Stimulated activated naive CD8-positive, alpha-beta T cell treated with anti-CD3 and anti-CD28 coated beads, Interleukin-15, Interleukin-2, amounts not matched to agents 100 ng/mL and 50 ng/mL, for 24 hours (primary cell): ENCODE data around the gene PPP1R27.

Experiments used
- H3K27ac Mint-ChIP-seq: one replicate; pipeline ENCODE4 v1.8.0; 2021; ENCODE audit warnings: mild to moderate bottlenecking, mixed read lengths
- H3K27me3 Mint-ChIP-seq: one replicate; pipeline ENCODE4 v1.8.0; 2021; ENCODE audit warnings: mixed read lengths
- H3K36me3 Mint-ChIP-seq: one replicate; pipeline ENCODE4 v1.8.0; 2021; ENCODE audit warnings: low read depth, mixed read lengths
- H3K4me1 Mint-ChIP-seq: one replicate; pipeline ENCODE4 v1.8.0; 2021; ENCODE audit warnings: low read depth, mixed read lengths
- H3K4me3 Mint-ChIP-seq: one replicate; pipeline ENCODE4 v1.8.0; 2021; ENCODE audit warnings: mild to moderate bottlenecking, mixed read lengths
- H3K9me3 Mint-ChIP-seq: one replicate; pipeline ENCODE4 v1.8.0; 2021; ENCODE audit warnings: mixed read lengths

Gene PPP1R27

GRCh38 chr17:81810476-81810875, 24.4 kb downstream of the PPP1R27 start:
- H3K4me3 Mint-ChIP-seq = no peak overlapping the region
- no peaks in the 10 kb centered on the region for H3K36me3 Mint-ChIP-seq
- no peaks in the 10 kb centered on the region for H3K4me1 Mint-ChIP-seq
- H3K9me3 Mint-ChIP-seq = no peaks in the 10 kb centered on the region
- H3K27me3 Mint-ChIP-seq = peaks cover 10% of the 10 kb centered on the region
- no peak overlapping the region for H3K27ac Mint-ChIP-seq

GRCh38 chr17:81809556-81809998, 25.3 kb downstream of the PPP1R27 start:
- Mint-ChIP-seq H3K27me3 (peaks cover 14% of the 10 kb centered on the region), H3K36me3 (no peaks in the 10 kb centered on the region), H3K4me1 (no peaks in the 10 kb centered on the region), H3K9me3 (no peaks in the 10 kb centered on the region), H3K4me3 (no peak overlapping the region), H3K27ac (no peak overlapping the region)

- H3K4me3 Mint-ChIP-seq = no peak overlapping the region
- peaks cover 14% of the 10 kb centered on the region for H3K27me3 Mint-ChIP-seq
- no peaks in the 10 kb centered on the region for H3K9me3 Mint-ChIP-seq
- H3K27ac Mint-ChIP-seq = no peak overlapping the region
- no peaks in the 10 kb centered on the region for H3K4me1 Mint-ChIP-seq
- H3K36me3 Mint-ChIP-seq = no peaks in the 10 kb centered on the region
Observed at GRCh38 chr17:81808778-81809555, 25.9 kb downstream of the PPP1R27 start.

- Mint-ChIP-seq H3K27ac (no peak overlapping the region), H3K36me3 (no peaks in the 10 kb centered on the region), H3K27me3 (peaks cover 19% of the 10 kb centered on the region), H3K4me3 (no peak overlapping the region), H3K4me1 (no peaks in the 10 kb centered on the region), H3K9me3 (no peaks in the 10 kb centered on the region)
Observed at GRCh38 chr17:81807839-81808238, 27.0 kb downstream of the PPP1R27 start.

- H3K9me3 Mint-ChIP-seq = no peaks in the 10 kb centered on the region
- no peak overlapping the region for H3K27ac Mint-ChIP-seq
- H3K27me3 Mint-ChIP-seq = peaks cover 24% of the 10 kb centered on the region
- no peaks in the 10 kb centered on the region for H3K36me3 Mint-ChIP-seq
- no peak overlapping the region for H3K4me3 Mint-ChIP-seq
- H3K4me1 Mint-ChIP-seq = no peaks in the 10 kb centered on the region
Observed at GRCh38 chr17:81807210-81807719, 27.6 kb downstream of the PPP1R27 start.

DNA sequence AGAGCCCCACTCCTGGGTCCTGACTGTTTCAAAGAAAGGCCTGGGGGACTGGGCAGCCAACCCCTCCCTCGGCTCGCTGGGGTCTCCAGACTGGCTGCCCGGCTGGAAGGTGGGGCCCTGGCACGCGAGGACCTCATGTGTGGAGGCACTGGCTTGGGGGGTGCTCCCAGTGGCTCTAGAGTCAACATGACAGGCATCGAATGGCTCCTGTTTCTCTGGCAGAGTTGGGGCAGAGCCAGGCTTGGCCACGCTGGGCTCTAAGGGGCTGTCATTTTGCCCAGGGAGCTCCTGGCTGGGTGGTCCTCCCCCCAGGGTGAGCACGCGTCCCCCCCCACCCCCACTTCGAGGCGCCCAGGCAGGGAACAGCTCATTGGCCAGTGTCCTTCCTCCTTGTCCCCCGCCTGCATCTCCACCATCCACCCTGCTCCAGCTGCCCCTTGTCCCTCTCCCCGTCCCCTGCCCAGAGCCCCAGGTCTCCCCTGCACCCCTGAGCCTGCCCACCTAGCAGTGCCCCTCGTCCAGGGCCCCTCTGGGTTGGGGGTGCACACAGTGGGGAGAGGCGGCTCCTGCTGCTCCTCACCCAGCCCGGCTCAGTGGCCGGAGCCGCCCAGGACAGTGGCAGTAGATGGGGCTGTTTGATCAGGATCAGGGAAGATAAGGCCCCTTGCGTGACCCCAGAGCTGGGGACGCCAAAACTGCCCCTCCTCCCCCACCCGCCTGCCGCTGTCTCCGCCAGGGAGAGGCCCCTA, 28.2 kb downstream of the PPP1R27 start:
- H3K27ac Mint-ChIP-seq = no peak overlapping the region

DNA sequence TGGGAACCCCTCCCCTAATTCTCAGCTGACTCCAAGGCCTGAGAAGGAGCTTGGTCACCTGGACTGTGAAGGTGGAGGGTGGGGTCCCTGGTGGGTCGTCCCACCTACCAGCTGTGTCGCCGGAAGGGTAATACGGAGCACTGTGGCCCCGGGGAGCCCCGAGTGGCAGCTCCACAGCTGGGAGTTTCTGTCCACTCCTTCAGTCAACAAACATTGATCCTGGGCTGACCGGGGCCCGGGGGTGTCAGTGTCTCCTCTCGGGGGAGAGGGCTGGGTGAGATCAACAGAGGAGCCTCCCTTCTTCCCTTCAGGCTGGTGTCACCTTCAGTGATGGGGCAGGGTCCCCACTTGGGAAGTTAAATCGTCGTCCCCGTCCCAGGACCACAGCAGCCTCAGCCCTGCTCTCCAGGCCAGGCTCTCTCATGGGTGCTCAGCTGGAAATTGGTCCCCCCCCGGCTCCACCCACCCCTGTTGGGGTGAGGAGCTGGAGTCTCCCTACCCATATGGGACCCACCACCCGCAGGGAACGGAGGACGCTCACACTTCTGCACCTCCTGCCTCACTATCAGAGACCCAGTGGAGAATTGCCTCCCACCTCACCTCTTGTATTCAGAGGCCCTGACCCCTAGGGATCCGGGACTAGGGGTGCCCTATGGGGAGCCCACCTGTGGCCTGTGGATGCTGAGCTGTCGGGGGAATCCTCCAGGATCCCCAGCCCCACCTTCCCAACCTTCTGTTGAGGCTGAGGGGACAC, 29.0 kb downstream of the PPP1R27 start:
- H3K36me3 Mint-ChIP-seq = no peaks in the 10 kb centered on the region
- no peak overlapping the region for H3K27ac Mint-ChIP-seq
- no peaks in the 10 kb centered on the region for H3K9me3 Mint-ChIP-seq
- no peak overlapping the region for H3K4me3 Mint-ChIP-seq
- peaks cover 31% of the 10 kb centered on the region for H3K27me3 Mint-ChIP-seq
- H3K4me1 Mint-ChIP-seq = no peaks in the 10 kb centered on the region

More for the DNA sequence above, 28.2 kb downstream of the PPP1R27 start:
- H3K36me3 Mint-ChIP-seq = no peaks in the 10 kb centered on the region
- no peaks in the 10 kb centered on the region for H3K4me1 Mint-ChIP-seq
- H3K27me3 Mint-ChIP-seq = peaks cover 30% of the 10 kb centered on the region
- H3K9me3 Mint-ChIP-seq = no peaks in the 10 kb centered on the region
- no peak overlapping the region for H3K4me3 Mint-ChIP-seq

GRCh38 chr17:81804559-81805399, 30.1 kb downstream of the PPP1R27 start:
- Mint-ChIP-seq H3K27ac (no peak overlapping the region), H3K27me3 (peaks cover 39% of the 10 kb centered on the region), H3K9me3 (no peaks in the 10 kb centered on the region), H3K36me3 (no peaks in the 10 kb centered on the region), H3K4me1 (no peaks in the 10 kb centered on the region), H3K4me3 (no peak overlapping the region)

GRCh38 chr17:81803728-81804558, 30.9 kb downstream of the PPP1R27 start, which contains the start of gene GCGR:
TSS of gene GCGR (plus strand) at chr17:81804150. CDS start at chr17:81809019, 4,869 bp downstream.
- Mint-ChIP-seq H3K9me3 (no peaks in the 10 kb centered on the region), H3K27me3 (peaks cover 31% of the 10 kb centered on the region), H3K27ac (no peak within 1 kb of the TSS), H3K4me3 (no peak within 1 kb of the TSS), H3K36me3 (no peaks in the 10 kb centered on the region), H3K4me1 (no peaks in the 10 kb centered on the region)

DNA sequence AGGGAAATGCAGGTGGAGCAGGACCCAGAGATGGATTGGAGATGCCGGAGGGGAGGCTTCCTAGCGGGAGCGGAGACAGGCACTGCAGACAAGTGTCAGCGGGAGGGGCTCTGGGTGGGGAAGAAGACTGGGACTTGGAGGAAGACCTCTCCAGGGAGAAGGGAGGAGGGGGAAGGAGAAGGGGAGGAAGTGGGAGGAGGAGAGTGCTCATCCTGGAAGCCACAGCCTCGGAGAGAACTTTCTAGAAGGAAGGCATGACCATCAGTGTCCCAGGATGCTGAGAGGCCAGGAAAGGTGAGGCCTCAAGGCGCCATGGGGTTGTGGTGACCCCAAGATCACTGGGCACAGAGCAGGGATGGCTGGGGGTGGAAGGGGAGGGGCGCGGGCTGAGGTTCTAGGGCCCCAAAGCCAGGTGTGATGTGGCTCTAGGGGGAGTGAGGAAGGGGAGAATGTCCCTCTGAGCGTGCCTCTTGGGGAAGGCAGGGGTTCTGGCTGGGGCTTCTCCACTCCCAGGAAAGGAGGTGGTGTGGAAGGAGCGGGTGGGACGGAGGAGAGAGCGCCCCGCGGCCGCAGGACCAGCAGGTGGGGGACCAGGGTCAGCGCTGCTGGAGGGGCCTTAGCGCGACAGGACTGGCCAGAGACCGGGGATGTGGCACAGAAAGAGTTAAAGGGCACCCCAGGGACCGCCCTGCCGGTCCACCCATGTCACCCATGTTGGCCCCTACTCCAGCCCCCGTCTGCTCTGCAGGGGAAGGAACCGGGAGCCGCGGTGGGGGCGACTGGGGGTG, 31.8 kb downstream of the PPP1R27 start:
- Mint-ChIP-seq H3K27me3 (peaks cover 30% of the 10 kb centered on the region), H3K36me3 (no peaks in the 10 kb centered on the region), H3K4me1 (no peaks in the 10 kb centered on the region), H3K9me3 (no peaks in the 10 kb centered on the region), H3K27ac (no peak overlapping the region), H3K4me3 (no peak overlapping the region)

DNA sequence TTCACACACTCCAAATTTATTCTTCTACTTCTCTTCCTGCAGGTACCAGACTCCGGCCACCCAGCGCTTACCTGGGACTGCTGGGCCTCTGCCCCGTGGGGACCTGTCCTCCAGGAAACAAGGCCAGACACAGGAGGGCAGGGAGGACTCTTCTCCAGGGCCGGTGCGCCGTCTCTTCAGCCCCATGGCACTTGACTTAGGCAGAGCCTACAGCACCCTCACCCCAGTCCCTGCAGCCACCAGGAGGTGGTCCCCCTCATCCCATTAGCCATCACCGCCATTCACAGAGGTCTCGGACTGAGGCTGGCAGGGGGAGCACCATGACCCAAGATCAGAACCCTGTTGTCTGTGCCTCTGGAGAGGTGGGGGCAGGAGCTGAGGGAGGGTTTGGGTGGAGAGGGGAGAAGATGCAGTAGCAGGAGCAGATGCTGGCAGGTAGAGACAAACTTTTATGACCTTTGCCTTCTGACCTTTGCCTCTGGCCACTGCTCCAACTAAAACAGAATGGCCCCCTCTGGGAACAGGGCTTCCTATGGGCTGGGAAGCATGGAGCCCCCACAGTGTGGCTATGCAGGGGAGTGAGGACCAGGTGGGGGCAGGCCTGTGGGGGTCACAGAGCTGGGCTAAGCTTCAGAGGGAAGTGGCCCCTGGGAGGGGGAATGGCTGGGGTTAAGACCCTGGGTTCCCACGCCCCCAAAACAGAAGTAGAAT, 32.6 kb downstream of the PPP1R27 start:
- H3K4me3 Mint-ChIP-seq = no peak overlapping the region
- peaks cover 30% of the 10 kb centered on the region for H3K27me3 Mint-ChIP-seq
- no peak overlapping the region for H3K27ac Mint-ChIP-seq

DNA sequence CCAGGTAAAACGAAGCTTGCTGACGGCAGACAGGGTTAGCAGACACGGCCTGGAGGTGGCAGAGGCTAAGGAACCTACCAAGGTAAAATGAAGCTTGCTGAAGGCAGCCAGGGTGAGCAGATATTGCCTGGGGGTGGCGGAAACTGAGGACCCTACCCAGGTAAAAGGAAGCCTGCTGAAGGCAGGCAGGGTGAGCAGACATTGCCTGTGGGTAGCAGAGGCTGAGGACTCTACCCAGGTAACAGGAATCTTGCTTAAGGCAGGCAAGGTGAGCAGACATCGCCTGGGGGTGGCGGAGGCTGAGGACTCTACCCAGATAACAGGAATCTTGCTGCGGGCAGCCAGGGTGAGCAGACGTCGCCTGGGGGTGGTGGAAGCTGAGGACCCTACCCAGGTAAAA, 33.5 kb downstream of the PPP1R27 start:
- Mint-ChIP-seq H3K27ac (no peak overlapping the region), H3K4me3 (no peak overlapping the region), H3K4me1 (no peaks in the 10 kb centered on the region), H3K9me3 (no peaks in the 10 kb centered on the region), H3K36me3 (no peaks in the 10 kb centered on the region), H3K27me3 (peaks cover 30% of the 10 kb centered on the region)

More for the DNA sequence above, 32.6 kb downstream of the PPP1R27 start:
- no peaks in the 10 kb centered on the region for H3K9me3 Mint-ChIP-seq
- no peaks in the 10 kb centered on the region for H3K4me1 Mint-ChIP-seq
- no peaks in the 10 kb centered on the region for H3K36me3 Mint-ChIP-seq
